Activated CD8-positive, alpha-beta T cell treated with anti-CD3 and anti-CD28 coated beads for 36 hours (primary cell): ENCODE measurements around the gene PRKAB2. TPM values are rescaled to one million over a fixed set of nuclear protein-coding genes. Genes with fewer than 3 reads are reported as not detected.
"Not testable (repeated sequence)": the region's sequence is repeated elsewhere in the genome, so short reads cannot be mapped to it uniquely, and the experiment has no call there.

ENCODE experiments used
- ATAC-seq: fragments of 200-7000 bp; cut with Tn5 transposase; one replicate; pipeline ENCODE4 v1.10.0; 2021; ENCODE audit warnings: mild to moderate bottlenecking, moderate library complexity
- CTCF ChIA-PET: fragments of 350-600 bp; sonication (Branson Sonifier 250); formaldehyde crosslinking; loops from one replicate; lab custom pipeline; 2021; ENCODE audit warnings: antibody characterized with exemption; lab: Charles Lee
- POLR2A ChIA-PET: fragments of 350-600 bp; sonication (Branson Sonifier 250); formaldehyde crosslinking; loops from one replicate; lab custom pipeline; 2021; ENCODE audit warnings: antibody characterized with exemption; lab: Charles Lee
- DNase-seq: peaks from one replicate; pipeline ENCODE4 v3.0.0-alpha.2; 2020
- H3K27ac Mint-ChIP-seq: one replicate; pipeline ENCODE4 v1.8.0; 2021; ENCODE audit warnings: mild to moderate bottlenecking, mixed read lengths
- H3K27me3 Mint-ChIP-seq: one replicate; pipeline ENCODE4 v1.8.0; 2021; ENCODE audit warnings: mixed read lengths
- H3K36me3 Mint-ChIP-seq: one replicate; pipeline ENCODE4 v1.8.0; 2021; ENCODE audit warnings: low read depth, mixed read lengths
- H3K4me1 Mint-ChIP-seq: one replicate; pipeline ENCODE4 v1.8.0; 2021; ENCODE audit warnings: low read depth, mixed read lengths
- H3K4me3 Mint-ChIP-seq: one replicate; pipeline ENCODE4 v1.8.0; 2021; ENCODE audit warnings: mild to moderate bottlenecking, moderate library complexity, mixed read lengths
- H3K9me3 Mint-ChIP-seq: one replicate; pipeline ENCODE4 v1.8.0; 2021; ENCODE audit warnings: mixed read lengths
- CTCF ChIP-seq: fragments of 200-600 bp; IDR thresholded peaks from one replicate; pipeline ENCODE4 v1.8.0; 2022; ENCODE audit warnings: antibody characterized with exemption, mild to moderate bottlenecking
- intact Hi-C: fragments of 100-400 bp; cut with micrococcal nuclease; formaldehyde crosslinking; loops from one replicate; pipeline ENCODE4 v1.10.0; 2022
- total RNA-seq, 2 experiments: library from RNA; stranded (reverse); gene quantifications; one replicate each; pipeline ENCODE4 v1.2.3, GENCODE V29; 2021

The PRKAB2 gene
- total RNA-seq, 2 experiments from 2014 or later = 5.8 to 6.4 TPM

DNA sequence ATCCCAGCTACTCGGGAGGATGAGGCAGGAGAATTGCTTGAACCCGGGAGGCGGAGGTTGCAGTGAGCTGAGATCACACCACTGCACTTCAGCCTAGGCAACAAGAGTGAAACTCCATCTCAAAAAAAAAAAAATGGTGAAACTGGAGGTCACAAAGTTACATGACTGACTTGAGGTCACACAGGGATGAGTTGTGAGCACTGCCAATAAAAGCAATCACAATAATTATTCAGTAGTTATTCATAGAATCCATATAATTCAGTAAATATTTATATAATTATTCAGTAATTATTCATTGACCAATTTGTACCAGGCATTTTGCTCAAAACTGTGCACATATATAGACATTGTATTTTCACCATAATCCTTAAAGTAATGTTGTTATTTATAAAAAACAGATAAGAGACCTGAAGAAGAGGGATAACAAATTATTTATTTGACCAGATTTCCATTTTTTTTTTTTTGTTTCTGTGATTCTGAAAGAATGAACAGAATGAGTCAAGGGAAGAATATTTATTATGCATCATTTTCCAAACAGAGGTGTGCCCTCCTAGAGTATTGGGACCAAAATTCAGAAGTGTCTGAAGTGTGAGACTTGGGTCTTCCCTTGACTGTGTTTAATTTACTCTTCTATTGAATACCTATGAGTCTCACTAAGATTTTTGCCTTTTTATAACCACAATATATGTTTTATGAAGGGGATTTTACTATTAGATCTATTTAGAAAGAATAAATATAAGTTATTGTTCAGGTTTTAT lies 43.0 kb downstream of the PRKAB2 start:
- TF ChIP-seq CTCF = no peak
- Mint-ChIP-seq H3K4me3 (no peak overlapping the region), H3K27ac (no peak overlapping the region), H3K36me3 (no peaks in the 10 kb centered on the region), H3K4me1 (no peaks in the 10 kb centered on the region), H3K27me3 (peaks cover 8% of the 10 kb centered on the region), H3K9me3 (no peaks in the 10 kb centered on the region)
- ChIA-PET POLR2A (no interaction called here), CTCF (no interaction called here)
- DNase-seq (no peak), ATAC-seq (no peak)
- intact Hi-C loops = no loop called here

- POLR2A ChIA-PET = no interaction called here
- intact Hi-C loops = no loop called here
- Mint-ChIP-seq H3K27ac (no peak overlapping the region), H3K36me3 (no peaks in the 10 kb centered on the region), H3K9me3 (no peaks in the 10 kb centered on the region), H3K27me3 (peaks cover 9% of the 10 kb centered on the region), H3K4me3 (no peak overlapping the region), H3K4me1 (no peaks in the 10 kb centered on the region)
- CTCF ChIA-PET = no interaction called here
- DNase-seq = no peak
- no peak for TF ChIP-seq CTCF
- no peak for ATAC-seq
Observed at GRCh38 chr1:147124266-147124665, 48.0 kb downstream of the PRKAB2 start.

DNA sequence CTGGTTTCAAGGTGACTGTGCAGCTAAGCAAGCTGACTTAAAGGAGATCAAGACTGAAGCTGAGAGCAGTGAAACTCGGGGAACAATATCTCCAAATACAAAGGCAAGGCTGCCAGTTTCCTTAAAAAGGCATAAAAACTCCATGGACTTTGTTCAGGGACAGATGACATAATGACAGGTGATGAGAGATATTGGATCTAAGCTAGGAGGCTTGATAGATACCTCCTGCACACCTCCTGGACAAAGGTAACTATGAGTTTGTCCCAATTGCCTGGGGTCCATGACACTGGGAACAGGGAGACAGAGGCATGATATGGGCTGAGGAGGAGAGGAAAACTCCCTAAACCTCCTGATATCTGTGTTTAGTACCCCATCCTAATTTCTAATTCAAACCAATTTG lies 55.2 kb downstream of the PRKAB2 start:
- Mint-ChIP-seq H3K9me3 (no peaks in the 10 kb centered on the region), H3K27ac (no peak overlapping the region), H3K36me3 (no peaks in the 10 kb centered on the region), H3K27me3 (peaks cover 6% of the 10 kb centered on the region), H3K4me3 (no peak overlapping the region), H3K4me1 (no peaks in the 10 kb centered on the region)
- intact Hi-C loops = no loop called here
- ATAC-seq (no peak), DNase-seq (no peak)
- ChIA-PET CTCF (no interaction called here), POLR2A (interaction anchor here (0.6 kb wide), 1 partner anchor 32 kb away, joined by 3 read pairs; no protein-coding TSS in a partner anchor)
- no peak for TF ChIP-seq CTCF

GRCh38 chr1:147115496-147115895 lies 56.8 kb downstream of the PRKAB2 start:
- TF ChIP-seq CTCF = no peak
- ATAC-seq (no peak), DNase-seq (no peak)
- ChIA-PET CTCF (no interaction called here), POLR2A (interaction anchor here (1.0 kb wide), 1 partner anchor 31 kb away, joined by 4 read pairs; no protein-coding TSS in a partner anchor)
- no peaks in the 10 kb centered on the region for H3K9me3 Mint-ChIP-seq
- H3K27me3 Mint-ChIP-seq = peaks cover 4% of the 10 kb centered on the region
- intact Hi-C loops = no loop called here
- H3K27ac Mint-ChIP-seq = no peak overlapping the region
- H3K4me3 Mint-ChIP-seq = no peak overlapping the region
- H3K36me3 Mint-ChIP-seq = no peaks in the 10 kb centered on the region
- no peaks in the 10 kb centered on the region for H3K4me1 Mint-ChIP-seq

DNA sequence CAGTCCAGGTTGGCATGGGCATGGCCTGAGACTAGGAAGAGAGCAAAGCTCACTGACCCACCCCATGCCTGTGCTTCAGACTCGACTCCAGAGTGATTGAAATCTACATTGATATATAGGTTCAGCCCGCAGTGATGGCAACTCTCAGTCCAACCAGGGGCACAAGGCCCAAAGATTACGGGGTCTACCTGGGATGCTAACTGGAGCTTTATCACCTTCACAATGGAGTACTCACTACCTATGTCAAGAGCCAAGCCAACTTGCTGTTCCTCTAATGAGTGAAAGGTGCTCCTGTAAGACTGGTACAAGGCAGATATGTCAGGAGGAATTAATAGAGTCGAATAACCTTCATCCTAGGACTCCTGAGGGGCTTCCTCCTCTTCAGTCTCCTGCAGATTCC lies 57.2 kb downstream of the PRKAB2 start:
- H3K27ac Mint-ChIP-seq, CTCF ChIA-PET, DNase-seq, H3K36me3 Mint-ChIP-seq, H3K4me3 Mint-ChIP-seq, H3K9me3 Mint-ChIP-seq, H3K4me1 Mint-ChIP-seq, intact Hi-C loops, H3K27me3 Mint-ChIP-seq, ATAC-seq: not testable (repeated sequence)
- POLR2A ChIA-PET = interaction anchor here (1.0 kb wide), 1 partner anchor 30 kb away, joined by 4 read pairs; no protein-coding TSS in a partner anchor

- H3K36me3 Mint-ChIP-seq, intact Hi-C loops, ATAC-seq, H3K9me3 Mint-ChIP-seq, H3K4me1 Mint-ChIP-seq, CTCF ChIA-PET, H3K27me3 Mint-ChIP-seq, H3K4me3 Mint-ChIP-seq, DNase-seq, H3K27ac Mint-ChIP-seq: not testable (repeated sequence)
- POLR2A ChIA-PET = interaction anchor here (2.5 kb wide), 1 partner anchor 30 kb away, joined by 11 read pairs; no protein-coding TSS in a partner anchor
Observed at GRCh38 chr1:147114353-147114752, 57.9 kb downstream of the PRKAB2 start.
